ENCODE results near the gene TRAPPC12.

DNA sequence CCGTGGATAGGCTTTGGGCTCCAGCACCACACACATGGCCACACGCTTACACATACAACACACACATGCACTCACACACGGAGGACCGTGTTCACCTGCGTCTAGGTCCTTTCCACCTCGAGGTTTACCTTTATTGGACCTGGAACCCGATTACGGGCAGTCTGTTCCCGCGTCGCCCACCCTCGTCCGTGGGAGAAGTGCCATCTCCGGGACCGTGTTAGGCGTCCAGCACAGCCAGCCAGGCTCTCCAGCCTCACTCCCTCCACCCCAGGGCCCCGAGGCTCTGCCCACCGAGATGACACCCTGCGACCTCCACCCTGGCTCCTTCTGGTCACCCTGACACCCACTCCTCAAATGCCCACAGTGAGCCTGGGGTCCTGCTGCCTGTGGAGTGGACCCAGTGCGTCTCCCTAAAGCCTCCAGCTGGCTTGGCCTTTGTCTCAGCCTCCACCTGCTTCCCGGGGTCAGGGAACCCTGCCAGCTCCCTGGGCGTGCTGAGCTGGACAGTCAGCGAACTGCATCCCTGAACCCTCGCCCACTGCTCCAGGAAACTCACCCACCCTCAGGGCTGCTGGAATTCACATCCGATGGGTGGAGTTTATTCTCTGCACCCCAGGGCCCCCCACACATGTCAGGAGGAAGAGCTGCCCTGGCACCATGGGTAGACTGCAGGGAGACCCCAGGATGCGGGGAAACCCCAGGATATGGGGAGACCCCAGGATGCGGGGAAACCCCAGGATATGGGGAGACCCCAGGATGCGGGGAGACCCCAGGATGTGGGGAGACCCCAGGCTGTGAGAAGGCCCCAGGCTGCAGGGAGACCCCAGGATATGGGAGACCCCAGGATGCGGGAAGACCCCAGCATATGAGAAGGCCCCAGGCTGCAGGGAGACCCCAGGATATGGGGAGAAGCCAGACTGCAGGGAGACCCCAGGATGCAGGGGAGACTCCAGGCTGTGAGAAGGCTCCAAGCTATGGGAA lies 106.8 kb downstream of the TRAPPC12 start:
- no peak for TF ChIP-seq CTCF (IDR thresholded peaks at IDR 0.05)
- no peak for TF ChIP-seq POLR2A (IDR thresholded peaks at IDR 0.05)
- no peak for TF ChIP-seq POLR2AphosphoS5 (IDR thresholded peaks at IDR 0.05)
